Naive thymus-derived CD4-positive, alpha-beta T cell (primary cell): ENCODE data around the gene EFCAB12. TPM values are rescaled to one million over a fixed set of nuclear protein-coding genes. Genes with fewer than 3 reads are reported as not detected.

ENCODE experiments used
- ATAC-seq: fragments of 150-1000 bp; cut with Tn5 transposase; 2 replicates; pipeline ENCODE4 v1.10.0; 2021; ENCODE audit warnings: mild to moderate bottlenecking, moderate library complexity
- CTCF ChIA-PET: fragments of 350-600 bp; sonication (Branson Sonifier 250); formaldehyde crosslinking; loops from one replicate; lab custom pipeline; 2021; ENCODE audit warnings: antibody characterized with exemption; lab: Charles Lee
- POLR2A ChIA-PET: fragments of 350-600 bp; sonication (Branson Sonifier 250); formaldehyde crosslinking; loops from one replicate; lab custom pipeline; 2021; ENCODE audit warnings: antibody characterized with exemption, inconsistent platforms; lab: Charles Lee
- DNase-seq, 9 donors: peaks; one replicate each; pipeline versions ENCODE4 v3.0.0 to v3.0.0-alpha.2; 2020 to 2022; ENCODE audit warnings: mixed read lengths in 1 of 9
- H3K27ac ChIP-seq: one replicate; pipeline ENCODE4 v1.7.0; 2013; ENCODE audit warnings: mild to moderate bottlenecking, low read depth, low read length, moderate library complexity
- H3K27me3 ChIP-seq, 2 donors: one replicate each; pipeline ENCODE4 v1.7.0; 2013; ENCODE audit warnings: low read length in 2 of 2, mild to moderate bottlenecking in 2 of 2, moderate library complexity in 2 of 2; ENCODE audit not compliant: control insufficient read depth in 2 of 2, insufficient read depth in 2 of 2
- H3K36me3 ChIP-seq, 3 experiments: 1 replicate in 2 of 3; 2 replicates in 1 of 3; pipeline ENCODE4 v1.7.0; 2013; ENCODE audit warnings: low read length in 3 of 3, mild to moderate bottlenecking in 3 of 3, moderate library complexity in 1 of 3; ENCODE audit not compliant: insufficient read depth in 3 of 3, control insufficient read depth in 2 of 3
- H3K4me1 ChIP-seq, 2 donors: one replicate each; pipeline ENCODE4 v1.7.0; 2013; ENCODE audit warnings: low read length in 2 of 2, mild to moderate bottlenecking in 2 of 2, moderate library complexity in 1 of 2; ENCODE audit not compliant: control insufficient read depth in 2 of 2, insufficient read depth in 2 of 2
- H3K4me3 ChIP-seq: 2 replicates; pipeline ENCODE4 v1.7.0; 2013; ENCODE audit warnings: mild to moderate bottlenecking, low read length
- H3K9me3 ChIP-seq, 3 experiments: 1 replicate in 2 of 3; 2 replicates in 1 of 3; pipeline ENCODE4 v1.7.0; 2013; ENCODE audit warnings: low read length in 3 of 3; ENCODE audit not compliant: control insufficient read depth in 2 of 3
- H3K27ac Mint-ChIP-seq, 9 donors: one replicate each; pipeline ENCODE4 v1.8.0; 2020 to 2022; ENCODE audit warnings: mixed read lengths in 9 of 9, mild to moderate bottlenecking in 8 of 9, moderate library complexity in 5 of 9, inconsistent platforms in 2 of 9
- H3K27me3 Mint-ChIP-seq, 5 donors: one replicate each; pipeline ENCODE4 v1.8.0; 2021 to 2022; ENCODE audit warnings: mixed read lengths in 5 of 5, mild to moderate bottlenecking in 1 of 5
- H3K36me3 Mint-ChIP-seq, 5 donors: one replicate each; pipeline ENCODE4 v1.8.0; 2020 to 2022; ENCODE audit warnings: mixed read lengths in 5 of 5, mild to moderate bottlenecking in 3 of 5, inconsistent platforms in 1 of 5
- H3K4me1 Mint-ChIP-seq, 7 donors: one replicate each; pipeline ENCODE4 v1.8.0; 2020 to 2022; ENCODE audit warnings: mixed read lengths in 7 of 7, mild to moderate bottlenecking in 3 of 7, inconsistent platforms in 1 of 7
- H3K4me3 Mint-ChIP-seq, 10 donors: one replicate each; pipeline ENCODE4 v1.8.0; 2020 to 2022; ENCODE audit warnings: mild to moderate bottlenecking in 10 of 10, mixed read lengths in 10 of 10, moderate library complexity in 6 of 10, inconsistent platforms in 2 of 10
- H3K9me3 Mint-ChIP-seq, 11 donors: one replicate each; pipeline ENCODE4 v1.8.0; 2020 to 2022; ENCODE audit warnings: mixed read lengths in 11 of 11, mild to moderate bottlenecking in 4 of 11, inconsistent platforms in 1 of 11, moderate library complexity in 1 of 11
- intact Hi-C, 2 donors: fragments of 100-400 bp; cut with micrococcal nuclease; formaldehyde crosslinking; loops; one replicate each; pipeline ENCODE4 v1.15.1; 2023
- polyA plus RNA-seq, 2 donors: library from polyadenylated mRNA; unstranded; fragments of 300-500 nt; fragmentation: Illumina TruSeq; gene quantifications; one replicate each; pipeline ENCODE4 v1.2.3, GENCODE V29; 2021
- total RNA-seq, 6 experiments: library from RNA in 5 of 6; stranded (reverse) in 5 of 6; gene quantifications; 1 replicate in 5 of 6; 2 replicates in 1 of 6; pipeline ENCODE4 v1.2.3 and lab custom pipeline; 2021 to 2026

EFCAB12 gene
- total and polyA plus RNA-seq, 7 experiments from 2014 or later: 0.31 to 2.7 (median 2.1) TPM; not detected in 1

- no peak overlapping the region for H3K27ac Mint-ChIP-seq
- H3K4me3 ChIP-seq: no peak overlapping the region
- ChIA-PET POLR2A (no interaction called here), CTCF (no interaction called here)
- intact Hi-C loops: no loop called here
- no peaks in the 10 kb centered on the region for H3K4me1 Mint-ChIP-seq
- peaks cover 0 to 1% (median 0%) of the 10 kb centered on the region in 11 donors for H3K9me3 Mint-ChIP-seq
- H3K4me3 Mint-ChIP-seq: no peak overlapping the region
- H3K27ac ChIP-seq: no peak overlapping the region
- H3K36me3 Mint-ChIP-seq: no peaks in the 10 kb centered on the region
- no peaks in the 10 kb centered on the region for H3K4me1 ChIP-seq
- H3K27me3 Mint-ChIP-seq: peaks cover 0 to 11% (median 0%) of the 10 kb centered on the region in 5 donors
- no peaks in the 10 kb centered on the region for H3K36me3 ChIP-seq
- H3K27me3 ChIP-seq: no peaks in the 10 kb centered on the region
- DNase-seq (no peak), ATAC-seq (no peak)
- H3K9me3 ChIP-seq: no peaks in the 10 kb centered on the region
These were observed 18.9 kb downstream of the EFCAB12 start for GRCh38 chr3:129409541-129409940.

- no peak overlapping the region for H3K4me3 ChIP-seq
- Mint-ChIP-seq H3K36me3 (no peaks in the 10 kb centered on the region), H3K4me3 (no peak overlapping the region), H3K27me3 (no peaks in the 10 kb centered on the region), H3K27ac (no peak overlapping the region), H3K9me3 (peaks cover 0 to 1% (median 0%) of the 10 kb centered on the region in 11 donors), H3K4me1 (peaks cover 0 to 5% (median 2%) of the 10 kb centered on the region in 7 donors)
- intact Hi-C loops: no loop called here
- no peaks in the 10 kb centered on the region for H3K4me1 ChIP-seq
- CTCF ChIA-PET: interaction anchor here (1.4 kb wide), 1 partner anchor 21 kb away, joined by 3 read pairs; no protein-coding TSS in a partner anchor
- no peak for ATAC-seq
- no peaks in the 10 kb centered on the region for H3K9me3 ChIP-seq
- no peaks in the 10 kb centered on the region for H3K27me3 ChIP-seq
- no peaks in the 10 kb centered on the region for H3K36me3 ChIP-seq
- POLR2A ChIA-PET: interaction anchor here (2.0 kb wide), 1 partner anchor 35 kb away, joined by 5 read pairs; the partner anchor contains the start of genes IFT122 and MBD4
- DNase-seq: no peak
- no peak overlapping the region for H3K27ac ChIP-seq
These were observed 23.8 kb downstream of the EFCAB12 start for GRCh38 chr3:129404610-129405009.

- Histone ChIP-seq H3K9me3 (no peaks in the 10 kb centered on the region), H3K36me3 (peaks cover 0 to 1% (median 0%) of the 10 kb centered on the region in 3 experiments), H3K27ac (no peak overlapping the region), H3K4me3 (no peak overlapping the region), H3K4me1 (no peaks in the 10 kb centered on the region), H3K27me3 (no peaks in the 10 kb centered on the region)
- DNase-seq (no peak), ATAC-seq (no peak)
- H3K27me3 Mint-ChIP-seq: no peaks in the 10 kb centered on the region
- POLR2A ChIA-PET: interaction anchor here (2.0 kb wide), 1 partner anchor 36 kb away, joined by 5 read pairs; the partner anchor contains the start of genes IFT122 and MBD4
- H3K4me1 Mint-ChIP-seq: peaks cover 0 to 7% (median 6%) of the 10 kb centered on the region in 7 donors
- no peak overlapping the region for H3K4me3 Mint-ChIP-seq
- no peak overlapping the region for H3K27ac Mint-ChIP-seq
- CTCF ChIA-PET: interaction anchor here (1.4 kb wide), 1 partner anchor 21 kb away, joined by 3 read pairs; no protein-coding TSS in a partner anchor
- H3K9me3 Mint-ChIP-seq: peaks cover 0 to 1% (median 0%) of the 10 kb centered on the region in 11 donors
- intact Hi-C loops: no loop called here
- no peaks in the 10 kb centered on the region for H3K36me3 Mint-ChIP-seq
These were observed 24.3 kb downstream of the EFCAB12 start for GRCh38 chr3:129404130-129404529.

GRCh38 chr3:129403450-129403849, 25.0 kb downstream of the EFCAB12 start:
- POLR2A ChIA-PET: interaction anchor here (2.0 kb wide), 1 partner anchor 36 kb away, joined by 5 read pairs; the partner anchor contains the start of genes IFT122 and MBD4

GRCh38 chr3:129402616-129403015, 25.8 kb downstream of the EFCAB12 start:
- POLR2A ChIA-PET: interaction anchor here (2.0 kb wide), 1 partner anchor 37 kb away, joined by 5 read pairs; the partner anchor contains the start of genes IFT122 and MBD4
- ATAC-seq: no peak

More at GRCh38 chr3:129403450-129403849, 25.0 kb downstream of the EFCAB12 start:
- no peak overlapping the region for H3K27ac Mint-ChIP-seq
- H3K27me3 Mint-ChIP-seq: no peaks in the 10 kb centered on the region
- H3K4me3 ChIP-seq: no peak overlapping the region
- ATAC-seq (no peak), DNase-seq (no peak)
- CTCF ChIA-PET: interaction anchor here (0.6 to 1.4 kb wide), 2 partner anchors 20 to 431 kb away, joined by 3 read pairs; no protein-coding TSS in a partner anchor
- H3K36me3 Mint-ChIP-seq: no peaks in the 10 kb centered on the region
- H3K27me3 ChIP-seq: no peaks in the 10 kb centered on the region
- no peak overlapping the region for H3K4me3 Mint-ChIP-seq
- no peaks in the 10 kb centered on the region for H3K9me3 ChIP-seq
- intact Hi-C loops: no loop called here
- H3K27ac ChIP-seq: no peak overlapping the region
- peaks cover 6 to 13% (median 9%) of the 10 kb centered on the region in 7 donors for H3K4me1 Mint-ChIP-seq
- peaks cover 0 to 1% (median 0%) of the 10 kb centered on the region in 11 donors for H3K9me3 Mint-ChIP-seq
- peaks cover 0 to 4% (median 0%) of the 10 kb centered on the region in 3 experiments for H3K36me3 ChIP-seq
- H3K4me1 ChIP-seq: peaks cover 3% of the 10 kb centered on the region in 2 donors

DNA sequence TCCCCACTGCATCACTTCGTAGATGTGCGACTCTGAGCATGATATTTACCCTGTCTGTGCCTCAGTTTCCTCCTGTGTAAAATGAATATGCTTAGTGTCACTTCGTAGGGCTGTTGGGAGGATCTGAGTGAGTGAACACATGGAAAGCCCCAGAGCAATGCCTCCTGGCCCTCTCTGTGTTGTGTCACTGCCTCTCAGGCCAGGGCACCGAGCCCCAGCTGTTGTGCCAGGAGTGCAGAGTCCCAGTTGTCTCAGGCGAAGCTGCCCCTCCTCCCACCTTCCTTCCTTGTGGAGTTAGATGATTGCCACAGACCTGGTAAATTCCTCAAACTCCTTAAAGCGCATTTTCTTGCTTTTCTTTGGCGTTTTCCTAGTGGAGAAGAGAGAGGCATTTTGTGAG, 26.2 kb downstream of the EFCAB12 start:
- Histone ChIP-seq H3K36me3 (peaks cover 0 to 4% (median 0%) of the 10 kb centered on the region in 3 experiments), H3K27ac (no peak overlapping the region), H3K4me3 (no peak overlapping the region), H3K27me3 (no peaks in the 10 kb centered on the region), H3K4me1 (peaks cover 10 to 13% of the 10 kb centered on the region in 2 donors), H3K9me3 (no peaks in the 10 kb centered on the region)
- no peak for DNase-seq
- peaks cover 16 to 26% (median 20%) of the 10 kb centered on the region in 7 donors for H3K4me1 Mint-ChIP-seq
- no peak overlapping the region for H3K4me3 Mint-ChIP-seq
- H3K27ac Mint-ChIP-seq: no peak overlapping the region
- no peak for ATAC-seq
- CTCF ChIA-PET: interaction anchor here (1.9 kb wide), 1 partner anchor 19 kb away, joined by 5 read pairs; no protein-coding TSS in a partner anchor
- H3K27me3 Mint-ChIP-seq: no peaks in the 10 kb centered on the region
- POLR2A ChIA-PET: interaction anchor here (1.2 kb wide), 1 partner anchor 27 kb away, joined by 4 read pairs; no protein-coding TSS in a partner anchor
- H3K9me3 Mint-ChIP-seq: no peaks in the 10 kb centered on the region
- H3K36me3 Mint-ChIP-seq: no peaks in the 10 kb centered on the region
- intact Hi-C loops: no loop called here

More at GRCh38 chr3:129402616-129403015, 25.8 kb downstream of the EFCAB12 start:
- peaks cover 10 to 11% of the 10 kb centered on the region in 2 donors for H3K4me1 ChIP-seq
- peak overlapping the region in 1 of 10 donors; percentile 6 for H3K4me3 Mint-ChIP-seq
- peaks cover 12 to 22% (median 16%) of the 10 kb centered on the region in 7 donors for H3K4me1 Mint-ChIP-seq
- H3K9me3 Mint-ChIP-seq: no peaks in the 10 kb centered on the region
- no peak overlapping the region for H3K4me3 ChIP-seq
- H3K27me3 Mint-ChIP-seq: no peaks in the 10 kb centered on the region
- no peaks in the 10 kb centered on the region for H3K9me3 ChIP-seq
- intact Hi-C loops: no loop called here
- no peak overlapping the region for H3K27ac ChIP-seq
- CTCF ChIA-PET: interaction anchor here (1.9 kb wide), 1 partner anchor 19 kb away, joined by 5 read pairs; no protein-coding TSS in a partner anchor
- peaks cover 0 to 4% (median 0%) of the 10 kb centered on the region in 3 experiments for H3K36me3 ChIP-seq
- H3K36me3 Mint-ChIP-seq: no peaks in the 10 kb centered on the region
- DNase-seq: no peak
- H3K27ac Mint-ChIP-seq: peak overlapping the region in 1 of 9 donors; percentile 28
- no peaks in the 10 kb centered on the region for H3K27me3 ChIP-seq
